GM21381 (cell line): Measurements from ENCODE around the gene SLC25A47.
"Not testable (repeated sequence)": the region's sequence is repeated elsewhere in the genome, so short reads cannot be mapped to it uniquely, and the experiment has no call there.

ENCODE experiments used
- ATAC-seq: cut with Tn5 transposase; IDR thresholded peaks from one replicate; pipeline ENCODE4 v1.9.1; 2021; ENCODE audit warnings: mild to moderate bottlenecking, moderate library complexity; ENCODE audit not compliant: unreplicated experiment

Gene SLC25A47

GRCh38 chr14:100342826-100343225 is 19.7 kb downstream of the SLC25A47 start:
- not testable (repeated sequence) for ATAC-seq

DNA sequence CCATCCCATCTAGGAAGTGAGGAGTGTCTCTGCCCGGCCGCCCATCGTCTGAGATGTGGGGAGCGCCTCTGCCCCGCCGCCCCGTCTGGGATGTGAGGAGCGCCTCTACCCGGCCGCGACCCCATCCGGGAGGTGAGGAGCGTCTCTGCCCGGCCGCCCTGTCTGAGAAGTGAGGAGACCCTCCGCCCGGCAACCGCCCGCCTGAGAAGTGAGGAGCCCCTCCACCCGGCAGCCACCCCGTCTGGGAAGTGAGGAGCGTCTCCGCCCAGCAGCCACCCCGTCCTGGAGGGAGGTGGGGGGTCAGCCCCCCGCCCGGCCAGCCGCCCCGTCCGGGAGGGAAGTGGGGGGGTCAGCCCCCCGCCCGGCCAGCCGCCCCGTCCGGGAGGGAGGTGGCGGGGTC is 21.5 kb downstream of the SLC25A47 start:
- not testable (repeated sequence) for ATAC-seq

DNA sequence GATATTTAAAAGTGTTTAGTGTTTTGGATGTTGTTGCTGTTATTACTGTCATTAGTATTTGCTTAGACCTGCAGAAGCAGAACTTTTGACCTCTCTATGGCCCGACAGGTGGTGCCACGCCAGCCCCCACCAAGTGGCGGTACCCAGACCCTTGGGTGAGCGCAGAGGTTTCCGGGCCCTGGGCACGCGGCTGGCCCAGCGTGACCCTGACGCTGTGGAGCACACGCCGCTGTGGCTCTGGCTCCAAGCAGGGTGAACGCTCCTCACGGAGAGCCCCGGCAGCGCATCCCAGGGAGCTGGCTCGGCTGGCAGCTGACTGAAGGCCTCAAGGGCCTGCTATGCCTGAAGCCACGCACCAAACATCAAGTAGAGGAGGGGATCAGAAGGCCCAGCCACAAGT is 22.6 kb downstream of the SLC25A47 start:
- no peak for ATAC-seq

GRCh38 chr14:100346306-100347091 is 23.4 kb downstream of the SLC25A47 start:
- no peak for ATAC-seq

DNA sequence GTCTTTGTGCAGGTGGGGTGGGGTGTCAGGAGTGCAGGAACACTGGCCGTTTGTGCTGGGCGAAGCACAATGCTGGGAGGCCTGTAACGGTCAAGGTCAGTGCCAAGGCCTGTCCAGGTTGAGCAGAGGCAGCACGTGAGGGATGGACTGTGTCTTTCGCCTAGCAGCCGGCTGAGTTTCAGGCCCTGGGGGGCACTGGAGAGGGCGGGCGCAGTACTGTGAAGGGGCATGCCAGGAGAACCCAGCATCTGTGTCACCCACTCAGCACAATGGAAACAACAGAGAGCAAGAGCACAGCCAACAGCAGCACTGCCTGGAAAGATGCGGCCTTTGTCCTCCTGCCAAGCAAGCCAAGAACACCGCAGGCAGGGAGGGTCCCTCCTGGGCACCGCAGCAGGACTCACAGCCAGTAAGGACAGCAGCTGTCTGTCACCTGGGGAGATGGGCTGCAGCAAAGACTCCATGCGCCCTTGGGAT is 25.2 kb downstream of the SLC25A47 start:
- no peak for ATAC-seq

DNA sequence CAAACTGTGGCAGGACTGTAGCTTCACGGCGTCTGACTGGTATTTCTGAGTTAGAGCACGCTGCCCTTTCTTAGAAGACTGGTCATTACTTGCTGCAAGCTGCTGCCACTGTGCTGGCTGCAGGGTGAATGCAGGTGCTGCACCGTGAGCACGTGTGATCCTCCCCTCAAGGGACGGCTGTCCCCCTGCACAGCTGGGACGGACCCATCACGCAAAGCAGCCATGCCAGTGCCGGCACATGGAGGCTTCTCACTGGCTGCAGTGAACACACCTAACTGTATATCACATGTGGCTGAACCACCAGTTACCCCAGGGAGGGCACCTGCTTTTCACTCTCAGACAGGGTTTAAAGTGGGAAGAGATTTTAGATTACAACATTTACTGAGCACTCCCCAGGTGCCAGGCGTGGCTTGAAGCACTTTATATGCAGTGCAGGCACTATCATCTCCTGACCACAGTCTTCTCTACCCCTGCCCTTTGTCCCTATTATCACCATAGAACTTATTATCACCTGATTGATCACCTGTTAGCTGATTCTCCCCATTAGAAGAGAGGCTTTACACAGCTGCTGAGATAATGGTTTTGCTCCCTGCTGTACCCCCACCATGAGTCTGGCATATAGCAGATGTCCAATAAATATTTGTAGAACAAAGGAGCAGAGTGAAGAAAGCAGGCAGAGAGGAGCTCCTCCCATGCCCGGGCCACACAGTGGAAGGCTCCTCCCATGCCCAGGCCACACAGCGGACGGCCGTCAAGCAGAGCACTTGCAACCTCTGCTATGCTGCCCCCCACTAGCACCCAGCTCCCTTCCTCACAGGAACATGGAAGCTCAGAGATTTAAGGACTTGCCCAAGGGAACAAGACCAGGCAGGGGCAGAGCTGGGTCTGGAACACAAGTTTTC is 25.9 kb downstream of the SLC25A47 start:
- ATAC-seq, result no peak

- ATAC-seq, result no peak
Observed at GRCh38 chr14:100350276-100350926, 27.3 kb downstream of the SLC25A47 start.

DNA sequence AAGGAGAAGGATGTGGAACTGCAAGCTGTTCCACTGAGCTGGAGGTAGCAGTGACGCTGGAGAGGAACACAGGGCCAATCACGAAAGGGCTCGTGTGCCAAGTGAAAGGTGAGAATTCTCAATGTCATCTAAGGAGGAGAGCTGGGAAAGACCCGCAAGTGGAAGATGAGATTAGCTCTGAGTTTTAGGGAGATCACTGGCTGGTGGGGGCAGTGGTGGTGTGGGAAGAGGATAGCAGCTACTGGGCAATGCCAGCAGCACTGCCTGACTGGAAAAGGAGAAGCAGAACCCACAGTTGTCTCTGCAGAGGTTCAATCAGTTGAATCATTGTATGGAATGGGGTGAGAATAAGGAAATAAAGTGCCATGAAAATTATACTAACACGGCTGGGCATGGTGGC is 27.8 kb downstream of the SLC25A47 start:
- ATAC-seq, result no peak

- no peak for ATAC-seq
Observed at GRCh38 chr14:100358396-100358795, 35.3 kb downstream of the SLC25A47 start.

GRCh38 chr14:100359111-100359510 is 36.0 kb downstream of the SLC25A47 start:
- ATAC-seq, result no peak

GRCh38 chr14:100359881-100360280 is 36.7 kb downstream of the SLC25A47 start:
- no peak for ATAC-seq

DNA sequence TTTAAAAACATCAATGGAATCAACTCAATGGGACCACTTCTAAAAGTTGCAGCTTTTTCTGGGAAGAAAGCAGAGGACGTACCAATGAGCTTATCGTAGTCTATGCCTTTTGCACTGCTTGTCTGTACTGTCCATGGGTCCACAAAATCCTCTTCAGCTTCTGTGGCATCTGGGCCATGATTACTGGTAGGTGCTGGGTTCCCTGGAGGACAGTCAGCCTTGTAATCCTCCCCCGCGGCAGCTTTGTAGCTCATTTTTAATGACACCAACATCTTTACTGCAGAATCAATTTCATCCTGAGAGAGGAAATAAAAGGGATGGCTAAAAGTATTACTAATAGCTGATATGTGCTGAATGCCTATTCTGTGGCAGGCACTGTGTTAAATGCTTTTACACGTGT is 38.5 kb downstream of the SLC25A47 start:
- no peak for ATAC-seq

- ATAC-seq, result no peak
Observed at GRCh38 chr14:100362311-100362927, 39.3 kb downstream of the SLC25A47 start.

GRCh38 chr14:100363053-100363452 is 39.9 kb downstream of the SLC25A47 start:
- no peak for ATAC-seq

DNA sequence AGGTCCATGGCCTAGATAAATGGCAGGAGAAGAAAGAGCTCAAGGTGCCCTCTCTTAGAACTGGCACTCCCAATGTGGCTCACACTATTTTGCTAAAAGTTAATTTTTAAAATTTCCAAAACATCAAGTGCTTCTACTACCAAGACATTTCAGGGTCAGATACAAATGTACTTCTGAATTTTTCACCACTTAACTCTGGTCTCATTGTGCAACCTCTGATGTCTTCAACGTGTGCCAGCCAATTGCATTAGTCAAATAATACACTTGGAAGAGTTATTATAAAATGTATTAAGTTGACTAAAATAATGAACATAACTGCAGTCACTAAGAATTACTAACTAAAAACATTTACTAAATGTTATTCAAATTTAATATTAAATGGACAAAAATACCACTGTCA is 41.3 kb downstream of the SLC25A47 start:
- no peak for ATAC-seq

- ATAC-seq, result no peak
Observed at GRCh38 chr14:100365741-100366140, 42.6 kb downstream of the SLC25A47 start.

DNA sequence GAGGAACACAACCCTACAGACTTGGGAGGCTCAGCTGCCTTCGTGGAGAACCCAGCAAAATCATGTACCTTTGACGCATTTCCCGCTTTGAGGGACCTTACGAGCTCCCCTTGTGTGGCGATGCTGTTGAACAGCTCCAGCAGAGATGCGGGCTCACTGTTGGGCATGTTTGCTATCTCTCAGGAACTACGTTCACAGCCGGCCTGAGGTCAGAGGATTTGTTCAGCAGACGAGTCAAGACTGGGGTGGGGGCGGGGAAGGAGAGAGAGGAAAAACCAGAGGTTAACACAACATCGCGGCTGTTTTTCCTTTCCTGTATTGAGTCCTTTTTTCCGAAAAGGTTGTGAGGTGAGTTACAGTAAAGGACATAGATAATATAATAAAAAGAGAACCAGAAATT is 45.9 kb downstream of the SLC25A47 start:
- ATAC-seq, result no peak

GRCh38 chr14:100370003-100370402 is 46.9 kb downstream of the SLC25A47 start:
- ATAC-seq, result no peak

DNA sequence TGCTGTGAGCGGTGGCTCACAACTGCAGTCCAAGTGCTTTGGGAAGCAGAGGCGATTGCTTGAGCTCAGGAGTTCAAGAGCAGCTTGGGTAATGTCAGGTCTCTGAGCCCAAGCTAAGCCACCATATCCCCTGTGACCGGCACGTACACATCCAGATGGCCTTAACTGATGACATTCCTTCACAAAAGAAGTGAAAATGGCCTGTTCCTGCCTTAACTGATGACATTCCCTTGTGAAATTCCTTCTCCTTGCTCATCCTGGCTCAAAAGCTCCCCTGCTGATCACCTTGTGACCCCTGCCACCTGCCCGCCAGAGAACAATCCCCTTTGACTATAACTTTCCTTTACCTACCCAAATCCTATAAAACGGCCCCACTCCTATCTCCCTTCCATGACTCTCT is 48.6 kb downstream of the SLC25A47 start:
- ATAC-seq, result no peak

DNA sequence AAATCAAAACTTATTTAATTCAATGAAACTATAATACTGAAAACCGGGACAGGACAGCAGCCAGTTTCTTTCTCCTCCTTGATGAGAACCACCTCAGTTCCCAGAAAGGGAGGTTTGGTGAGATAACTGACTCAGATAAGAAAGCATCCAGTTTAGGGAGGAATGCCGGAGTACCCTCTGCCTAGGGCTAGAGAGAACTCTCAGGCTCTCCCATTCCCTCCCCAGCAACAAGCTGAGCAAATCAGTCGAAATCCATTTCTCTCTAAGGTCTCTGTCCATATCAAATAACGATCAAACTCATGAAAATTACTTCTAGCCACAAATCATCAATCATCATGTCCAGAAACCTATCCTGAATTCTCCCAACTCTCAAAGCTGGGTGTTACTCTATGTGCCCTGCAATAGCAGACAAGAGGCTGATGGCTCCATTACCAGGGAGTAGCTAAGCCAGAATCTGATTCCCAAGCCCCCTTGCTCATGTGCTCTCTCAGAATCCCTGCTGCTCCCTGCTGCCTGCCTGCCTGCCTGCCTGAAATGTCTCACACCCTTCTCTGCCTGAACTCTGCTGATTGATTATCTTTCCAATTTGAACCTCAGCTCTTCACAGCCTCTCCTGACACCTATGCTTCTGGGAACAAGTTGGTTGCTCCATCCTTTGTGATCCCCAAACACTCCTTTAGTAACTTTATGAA is 49.4 kb downstream of the SLC25A47 start:
- no peak for ATAC-seq
